Measurements from ENCODE around the gene CPN2. TPM values are rescaled to one million over a fixed set of nuclear protein-coding genes. Genes with fewer than 3 reads are reported as not detected.
A peak's percentile ranks its signal among the peaks of the same experiment; 100 is the strongest.

The CPN2 gene
- polyA plus RNA-seq, 2 of the 4 experiments (the other 2 are of a cell fraction) = not detected

DNA sequence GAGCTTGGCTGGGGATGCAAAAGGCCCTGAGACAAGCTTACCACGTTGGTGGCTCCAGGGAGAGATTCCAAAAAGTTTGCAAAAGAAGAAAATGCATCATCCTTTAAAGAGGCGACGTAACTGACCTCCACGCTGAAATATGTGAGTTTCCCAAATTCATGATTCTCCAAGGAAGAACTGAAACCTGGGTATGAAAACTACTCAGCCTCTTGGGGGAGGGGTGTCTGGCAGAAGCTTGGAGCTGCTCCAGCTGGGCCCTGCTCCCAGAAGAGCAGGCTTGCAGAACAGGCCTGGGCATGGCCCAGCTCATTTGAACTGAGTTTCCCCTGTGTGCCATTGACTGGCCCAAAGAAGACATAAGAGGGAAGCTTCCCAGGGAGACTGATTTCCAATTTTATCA is 20.5 kb downstream of the CPN2 start:
- TF ChIP-seq CBX8 (IDR thresholded peaks at IDR 0.05) = no peak
- no peak for TF ChIP-seq ZNF302 (CRISPR knock-in tag; IDR thresholded peaks at IDR 0.05)
- TF ChIP-seq HOXB5 (CRISPR knock-in tag; IDR thresholded peaks at IDR 0.05) = no peak
- no peak for TF ChIP-seq ZSCAN20 (CRISPR knock-in tag; IDR thresholded peaks at IDR 0.05)
- TF ChIP-seq, protein P1, sequence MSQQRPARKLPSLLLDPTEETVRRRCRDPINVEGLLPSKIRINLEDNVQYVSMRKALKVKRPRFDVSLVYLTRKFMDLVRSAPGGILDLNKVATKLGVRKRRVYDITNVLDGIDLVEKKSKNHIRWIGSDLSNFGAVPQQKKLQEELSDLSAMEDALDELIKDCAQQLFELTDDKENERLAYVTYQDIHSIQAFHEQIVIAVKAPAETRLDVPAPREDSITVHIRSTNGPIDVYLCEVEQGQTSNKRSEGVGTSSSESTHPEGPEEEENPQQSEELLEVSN (IDR thresholded peaks at IDR 0.05; ENCODE audit: borderline replicate concordance, low read depth) = no peak
- TF ChIP-seq RFX5 (IDR thresholded peaks at IDR 0.05) = no peak
- no peak for TF ChIP-seq SMC3 (IDR thresholded peaks at IDR 0.05)
- TF ChIP-seq, protein P2, sequence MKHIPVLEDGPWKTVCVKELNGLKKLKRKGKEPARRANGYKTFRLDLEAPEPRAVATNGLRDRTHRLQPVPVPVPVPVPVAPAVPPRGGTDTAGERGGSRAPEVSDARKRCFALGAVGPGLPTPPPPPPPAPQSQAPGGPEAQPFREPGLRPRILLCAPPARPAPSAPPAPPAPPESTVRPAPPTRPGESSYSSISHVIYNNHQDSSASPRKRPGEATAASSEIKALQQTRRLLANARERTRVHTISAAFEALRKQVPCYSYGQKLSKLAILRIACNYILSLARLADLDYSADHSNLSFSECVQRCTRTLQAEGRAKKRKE (CRISPR knock-in tag; IDR thresholded peaks at IDR 0.05; ENCODE audit: low read depth) = no peak
- TF ChIP-seq ZC3H11A (IDR thresholded peaks at IDR 0.05) = no peak
- no peak for TF ChIP-seq CHD4 (IDR thresholded peaks at IDR 0.05; ENCODE audit: borderline replicate concordance)
- TF ChIP-seq ESRRA (IDR thresholded peaks at IDR 0.05; ENCODE audit: borderline replicate concordance, low read length) = no peak
- no peak for TF ChIP-seq CHD2 (IDR thresholded peaks at IDR 0.05; ENCODE audit: low read length, partially characterized antibody)
- TF ChIP-seq, protein P3, sequence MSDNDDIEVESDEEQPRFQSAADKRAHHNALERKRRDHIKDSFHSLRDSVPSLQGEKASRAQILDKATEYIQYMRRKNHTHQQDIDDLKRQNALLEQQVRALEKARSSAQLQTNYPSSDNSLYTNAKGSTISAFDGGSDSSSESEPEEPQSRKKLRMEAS (IDR thresholded peaks at IDR 0.05) = no peak
- no peak for TF ChIP-seq NFE2L2 (conservative IDR thresholded peaks at IDR 0.05; ENCODE audit: low read length)
- TF ChIP-seq FOSL2 (IDR thresholded peaks at IDR 0.05) = no peak
- no peak for TF ChIP-seq FOSL2 (CRISPR knock-in tag; IDR thresholded peaks at IDR 0.05)
- no peak for TF ChIP-seq RCOR1 (IDR thresholded peaks at IDR 0.05; ENCODE audit: low read depth, low read length)
- TF ChIP-seq, protein P4, sequence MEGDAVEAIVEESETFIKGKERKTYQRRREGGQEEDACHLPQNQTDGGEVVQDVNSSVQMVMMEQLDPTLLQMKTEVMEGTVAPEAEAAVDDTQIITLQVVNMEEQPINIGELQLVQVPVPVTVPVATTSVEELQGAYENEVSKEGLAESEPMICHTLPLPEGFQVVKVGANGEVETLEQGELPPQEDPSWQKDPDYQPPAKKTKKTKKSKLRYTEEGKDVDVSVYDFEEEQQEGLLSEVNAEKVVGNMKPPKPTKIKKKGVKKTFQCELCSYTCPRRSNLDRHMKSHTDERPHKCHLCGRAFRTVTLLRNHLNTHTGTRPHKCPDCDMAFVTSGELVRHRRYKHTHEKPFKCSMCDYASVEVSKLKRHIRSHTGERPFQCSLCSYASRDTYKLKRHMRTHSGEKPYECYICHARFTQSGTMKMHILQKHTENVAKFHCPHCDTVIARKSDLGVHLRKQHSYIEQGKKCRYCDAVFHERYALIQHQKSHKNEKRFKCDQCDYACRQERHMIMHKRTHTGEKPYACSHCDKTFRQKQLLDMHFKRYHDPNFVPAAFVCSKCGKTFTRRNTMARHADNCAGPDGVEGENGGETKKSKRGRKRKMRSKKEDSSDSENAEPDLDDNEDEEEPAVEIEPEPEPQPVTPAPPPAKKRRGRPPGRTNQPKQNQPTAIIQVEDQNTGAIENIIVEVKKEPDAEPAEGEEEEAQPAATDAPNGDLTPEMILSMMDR (IDR thresholded peaks at IDR 0.05) = no peak
- no peak for TF ChIP-seq CBX2 (IDR thresholded peaks at IDR 0.05; ENCODE audit: borderline replicate concordance, low read depth)
- no peaks in the 10 kb centered on the region for H3K9me3 ChIP-seq
- peak overlapping the region; percentile 56 to 68; a peak in 5 of 6 replicates for H3K27ac ChIP-seq
- 0 out of 3 replicates have a peak overlapping the region, but pooled peaks have one; percentile 22 for H3K4me2 ChIP-seq
- WGBS (ENCODE audit: missing lambda C conversion rate) = 85% methylated on average over 4 of the region's 4 CpGs
- H3K4me1 ChIP-seq = peaks cover 25% of the 10 kb centered on the region
- H3K4me3 ChIP-seq = no peak overlapping the region
- CTCF ChIA-PET = interaction anchor here (1.5 kb wide), 1 partner anchor 13 kb away, joined by 8 read pairs; no protein-coding TSS in a partner anchor
- POLR2A ChIA-PET = no interaction called here
- no peak for DNase-seq (ENCODE audit: low read depth in 1 of 2, low spot score in 1 of 2)
- FAIRE-seq = no peak
- ATAC-seq = no peak

DNA sequence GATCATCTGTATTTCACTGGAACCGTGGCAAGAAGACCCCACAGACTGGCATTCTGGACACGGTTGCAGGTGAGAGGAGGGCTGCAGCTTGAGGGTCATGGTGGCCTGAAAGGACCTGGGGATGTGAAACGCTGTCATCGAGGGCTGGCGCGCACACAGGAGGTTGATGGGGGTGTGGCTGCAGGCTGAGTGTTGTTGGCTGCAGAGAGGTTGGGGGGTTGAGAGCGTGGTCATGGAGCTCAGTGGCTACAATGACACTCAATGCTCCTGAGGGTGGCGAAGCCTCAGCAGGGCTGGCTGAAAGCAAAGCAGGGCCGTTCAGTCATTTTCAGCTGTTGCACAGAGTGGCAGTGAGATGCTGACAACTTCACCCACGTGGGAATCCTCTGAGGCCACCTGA is 21.0 kb downstream of the CPN2 start:
- ATAC-seq (no peak), DNase-seq (ENCODE audit: low read depth in 1 of 2, low spot score in 1 of 2) (no peak), FAIRE-seq (no peak)
- Histone ChIP-seq H3K4me3 (no peak overlapping the region), H3K9me3 (no peaks in the 10 kb centered on the region), H3K4me1 (peaks cover 25% of the 10 kb centered on the region), H3K4me2 (0 out of 3 replicates have a peak overlapping the region, but pooled peaks have one; percentile 14), H3K27ac (peak overlapping the region; percentile 56 to 68; a peak in 5 of 6 replicates)
- CTCF ChIA-PET = no interaction called here
- POLR2A ChIA-PET = no interaction called here
- TF ChIP-seq RAD21 (conservative IDR thresholded peaks at IDR 0.05 in 1 of 2, IDR thresholded peaks at IDR 0.05 in 1 of 2) (no peak), TFCP2L1 (CRISPR knock-in tag; IDR thresholded peaks at IDR 0.05) (no peak), MAFK (IDR thresholded peaks at IDR 0.05; ENCODE audit: partially characterized antibody) (no peak), PHF8 (IDR thresholded peaks at IDR 0.05; ENCODE audit: borderline replicate concordance, low read depth) (no peak), FOXS1 (CRISPR knock-in tag; IDR thresholded peaks at IDR 0.05) (no peak)
- TF ChIP-seq, protein P5, sequence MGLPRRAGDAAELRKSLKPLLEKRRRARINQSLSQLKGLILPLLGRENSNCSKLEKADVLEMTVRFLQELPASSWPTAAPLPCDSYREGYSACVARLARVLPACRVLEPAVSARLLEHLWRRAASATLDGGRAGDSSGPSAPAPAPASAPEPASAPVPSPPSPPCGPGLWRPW (IDR thresholded peaks at IDR 0.05) = no peak
- TF ChIP-seq, protein P6, sequence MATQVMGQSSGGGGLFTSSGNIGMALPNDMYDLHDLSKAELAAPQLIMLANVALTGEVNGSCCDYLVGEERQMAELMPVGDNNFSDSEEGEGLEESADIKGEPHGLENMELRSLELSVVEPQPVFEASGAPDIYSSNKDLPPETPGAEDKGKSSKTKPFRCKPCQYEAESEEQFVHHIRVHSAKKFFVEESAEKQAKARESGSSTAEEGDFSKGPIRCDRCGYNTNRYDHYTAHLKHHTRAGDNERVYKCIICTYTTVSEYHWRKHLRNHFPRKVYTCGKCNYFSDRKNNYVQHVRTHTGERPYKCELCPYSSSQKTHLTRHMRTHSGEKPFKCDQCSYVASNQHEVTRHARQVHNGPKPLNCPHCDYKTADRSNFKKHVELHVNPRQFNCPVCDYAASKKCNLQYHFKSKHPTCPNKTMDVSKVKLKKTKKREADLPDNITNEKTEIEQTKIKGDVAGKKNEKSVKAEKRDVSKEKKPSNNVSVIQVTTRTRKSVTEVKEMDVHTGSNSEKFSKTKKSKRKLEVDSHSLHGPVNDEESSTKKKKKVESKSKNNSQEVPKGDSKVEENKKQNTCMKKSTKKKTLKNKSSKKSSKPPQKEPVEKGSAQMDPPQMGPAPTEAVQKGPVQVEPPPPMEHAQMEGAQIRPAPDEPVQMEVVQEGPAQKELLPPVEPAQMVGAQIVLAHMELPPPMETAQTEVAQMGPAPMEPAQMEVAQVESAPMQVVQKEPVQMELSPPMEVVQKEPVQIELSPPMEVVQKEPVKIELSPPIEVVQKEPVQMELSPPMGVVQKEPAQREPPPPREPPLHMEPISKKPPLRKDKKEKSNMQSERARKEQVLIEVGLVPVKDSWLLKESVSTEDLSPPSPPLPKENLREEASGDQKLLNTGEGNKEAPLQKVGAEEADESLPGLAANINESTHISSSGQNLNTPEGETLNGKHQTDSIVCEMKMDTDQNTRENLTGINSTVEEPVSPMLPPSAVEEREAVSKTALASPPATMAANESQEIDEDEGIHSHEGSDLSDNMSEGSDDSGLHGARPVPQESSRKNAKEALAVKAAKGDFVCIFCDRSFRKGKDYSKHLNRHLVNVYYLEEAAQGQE (IDR thresholded peaks at IDR 0.05) = no peak
- 72% methylated on average over 10 of the region's 10 CpGs for WGBS (ENCODE audit: missing lambda C conversion rate)
